ENCODE results near the gene PLXNA1.

DNA sequence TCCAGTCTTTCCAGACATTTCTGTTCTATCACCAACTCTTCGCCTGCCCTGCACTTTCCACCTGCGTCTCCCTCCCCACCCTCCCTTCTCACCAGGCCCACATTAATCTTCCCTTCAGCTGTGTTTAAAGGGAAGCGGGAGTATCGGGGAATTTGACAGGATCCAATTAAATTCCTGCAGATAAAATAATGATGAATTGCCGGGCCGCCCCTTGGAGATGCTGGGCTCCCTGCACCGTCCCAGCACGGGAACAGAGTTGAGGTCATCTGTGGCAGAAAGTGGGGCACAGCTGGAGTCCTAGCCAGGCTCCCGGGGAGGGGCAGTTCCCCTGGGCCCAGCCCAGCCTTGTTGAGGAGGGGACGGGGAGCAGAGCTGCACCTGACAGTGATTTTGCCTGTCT lies 30.3 kb downstream of the PLXNA1 start:
- TF ChIP-seq, protein P1, sequence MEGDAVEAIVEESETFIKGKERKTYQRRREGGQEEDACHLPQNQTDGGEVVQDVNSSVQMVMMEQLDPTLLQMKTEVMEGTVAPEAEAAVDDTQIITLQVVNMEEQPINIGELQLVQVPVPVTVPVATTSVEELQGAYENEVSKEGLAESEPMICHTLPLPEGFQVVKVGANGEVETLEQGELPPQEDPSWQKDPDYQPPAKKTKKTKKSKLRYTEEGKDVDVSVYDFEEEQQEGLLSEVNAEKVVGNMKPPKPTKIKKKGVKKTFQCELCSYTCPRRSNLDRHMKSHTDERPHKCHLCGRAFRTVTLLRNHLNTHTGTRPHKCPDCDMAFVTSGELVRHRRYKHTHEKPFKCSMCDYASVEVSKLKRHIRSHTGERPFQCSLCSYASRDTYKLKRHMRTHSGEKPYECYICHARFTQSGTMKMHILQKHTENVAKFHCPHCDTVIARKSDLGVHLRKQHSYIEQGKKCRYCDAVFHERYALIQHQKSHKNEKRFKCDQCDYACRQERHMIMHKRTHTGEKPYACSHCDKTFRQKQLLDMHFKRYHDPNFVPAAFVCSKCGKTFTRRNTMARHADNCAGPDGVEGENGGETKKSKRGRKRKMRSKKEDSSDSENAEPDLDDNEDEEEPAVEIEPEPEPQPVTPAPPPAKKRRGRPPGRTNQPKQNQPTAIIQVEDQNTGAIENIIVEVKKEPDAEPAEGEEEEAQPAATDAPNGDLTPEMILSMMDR (IDR thresholded peaks at IDR 0.05; ENCODE audit: insufficient read depth, low read depth, low read length): no peak
- no peak for TF ChIP-seq EZH2 (IDR thresholded peaks at IDR 0.05; ENCODE audit: insufficient read depth, low read length)

All from astrocyte (in vitro differentiated cells and primary cell).